Measurements from ENCODE around the gene LCE3A.

DNA sequence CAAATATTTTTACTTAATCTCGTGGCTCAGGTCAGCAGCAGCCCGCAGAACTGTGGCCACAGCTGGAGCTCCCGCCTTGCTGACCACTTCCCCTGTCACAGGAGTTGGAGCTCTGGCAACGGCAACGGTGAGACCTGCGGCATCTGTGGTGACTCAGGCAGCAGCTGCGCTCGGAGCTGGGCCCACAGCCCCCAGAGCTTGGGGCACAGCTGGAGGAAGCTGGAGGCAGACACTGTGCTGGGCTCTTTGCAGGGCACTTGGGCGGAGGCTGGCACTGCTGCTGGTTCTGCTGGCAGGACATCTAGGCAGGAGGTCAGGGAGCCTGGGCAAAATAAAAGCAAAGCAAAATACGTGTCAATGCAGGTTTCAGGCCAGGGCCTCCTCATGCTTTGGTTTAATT is at the start of gene LCE3A:
- TF ChIP-seq POLR2AphosphoS5 (IDR thresholded peaks at IDR 0.05) (no peak), CTCF (IDR thresholded peaks at IDR 0.05) (no peak)
